Peyer's patch (tissue), 4 donors: Measurements from ENCODE around the gene CASS4.
"Not testable (repeated sequence)": the region's sequence is repeated elsewhere in the genome, so short reads cannot be mapped to it uniquely, and the experiment has no call there.

Source experiments
- POLR2A ChIP-seq, 2 donors: fragments of 450-650 bp; IDR thresholded peaks; one replicate each; pipeline ENCODE4 v1.5.1; 2017; ENCODE audit warnings: antibody characterized with exemption in 2 of 2, mild to moderate bottlenecking in 2 of 2, moderate library complexity in 2 of 2
- TF ChIP-seq, protein P1 (sequence below), 6 experiments: fragments of 450-650 bp in 4 of 6; fragments of 200-600 bp in 2 of 6; sonication (generic) in 1 of 6; IDR thresholded peaks; one replicate each; pipeline ENCODE4 v1.5.1; 2017 to 2019; ENCODE audit warnings: antibody characterized with exemption in 6 of 6, mild to moderate bottlenecking in 3 of 6, moderate library complexity in 1 of 6

DNA sequence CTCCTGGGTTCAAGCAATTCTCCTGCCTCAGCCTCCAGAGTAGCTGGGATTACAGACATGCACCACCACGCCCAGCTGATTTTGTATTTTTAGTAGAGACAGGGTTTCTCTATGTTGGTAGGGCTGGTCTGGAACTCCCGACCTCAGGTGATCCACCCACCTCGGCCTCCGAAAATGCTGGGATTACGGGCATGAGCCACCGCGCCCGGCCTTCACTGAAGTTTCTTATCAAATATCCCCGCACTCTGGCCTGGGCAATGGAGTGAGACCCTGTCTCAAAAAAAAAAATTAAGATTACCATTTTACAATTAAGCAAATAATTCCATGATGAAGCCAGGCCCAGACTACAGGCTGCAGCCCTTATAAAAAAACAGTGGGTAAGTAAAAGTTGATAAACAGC lies 21.7 kb upstream of the CASS4 start:
- TF ChIP-seq, protein P1, sequence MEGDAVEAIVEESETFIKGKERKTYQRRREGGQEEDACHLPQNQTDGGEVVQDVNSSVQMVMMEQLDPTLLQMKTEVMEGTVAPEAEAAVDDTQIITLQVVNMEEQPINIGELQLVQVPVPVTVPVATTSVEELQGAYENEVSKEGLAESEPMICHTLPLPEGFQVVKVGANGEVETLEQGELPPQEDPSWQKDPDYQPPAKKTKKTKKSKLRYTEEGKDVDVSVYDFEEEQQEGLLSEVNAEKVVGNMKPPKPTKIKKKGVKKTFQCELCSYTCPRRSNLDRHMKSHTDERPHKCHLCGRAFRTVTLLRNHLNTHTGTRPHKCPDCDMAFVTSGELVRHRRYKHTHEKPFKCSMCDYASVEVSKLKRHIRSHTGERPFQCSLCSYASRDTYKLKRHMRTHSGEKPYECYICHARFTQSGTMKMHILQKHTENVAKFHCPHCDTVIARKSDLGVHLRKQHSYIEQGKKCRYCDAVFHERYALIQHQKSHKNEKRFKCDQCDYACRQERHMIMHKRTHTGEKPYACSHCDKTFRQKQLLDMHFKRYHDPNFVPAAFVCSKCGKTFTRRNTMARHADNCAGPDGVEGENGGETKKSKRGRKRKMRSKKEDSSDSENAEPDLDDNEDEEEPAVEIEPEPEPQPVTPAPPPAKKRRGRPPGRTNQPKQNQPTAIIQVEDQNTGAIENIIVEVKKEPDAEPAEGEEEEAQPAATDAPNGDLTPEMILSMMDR (IDR thresholded peaks at IDR 0.05) = not testable (repeated sequence)
- not testable (repeated sequence) for TF ChIP-seq POLR2A (IDR thresholded peaks at IDR 0.05)
